PC-9 (cell line): ENCODE results near the gene BTAF1. TPM values are rescaled to one million over a fixed set of nuclear protein-coding genes. Genes with fewer than 3 reads are reported as not detected.
"Not testable (repeated sequence)": the region's sequence is repeated elsewhere in the genome, so short reads cannot be mapped to it uniquely, and the experiment has no call there.

Source experiments
- BruUV-seq: library from RNA; stranded (reverse); fragments of 400-500 nt; replicated peaks from 2 replicates; lab custom pipeline; 2021; lab: Mats Ljungman, UMichigan
- CTCF ChIA-PET: fragments of 300-600 bp; sonication (Branson Sonifier 250); formaldehyde crosslinking; loops from one replicate; lab custom pipeline; 2022; ENCODE audit warnings: antibody characterized with exemption; lab: Charles Lee
- POLR2A ChIA-PET: fragments of 300-600 bp; sonication (Branson Sonifier 250); formaldehyde crosslinking; loops from one replicate; lab custom pipeline; 2022; ENCODE audit warnings: antibody characterized with exemption; ENCODE audit not compliant: unreplicated experiment; lab: Charles Lee
- DNase-seq, 2 experiments: peaks; one replicate each; pipeline versions ENCODE4 v3.0.0 to v3.0.0-alpha.2; 2015 to 2022; ENCODE audit warnings: mixed read lengths in 1 of 2
- H2AFZ ChIP-seq: fragments of 200-600 bp; sonication (generic); 2 replicates; pipeline ENCODE4 v1.8.1; 2017; ENCODE audit warnings: antibody characterized with exemption
- H3F3A ChIP-seq: fragments of 200-600 bp; sonication (generic); 2 replicates; pipeline ENCODE4 v1.8.1; 2017; ENCODE audit warnings: antibody characterized with exemption, mild to moderate bottlenecking, low read depth; ENCODE audit not compliant: insufficient read depth
- H3K27ac ChIP-seq: fragments of 200-600 bp; sonication (generic); 2 replicates; pipeline ENCODE4 v1.6.1; 2016; ENCODE audit warnings: mixed run types
- H3K27me3 ChIP-seq: fragments of 200-600 bp; sonication (generic); 2 replicates; pipeline ENCODE4 v1.6.1; 2016; ENCODE audit warnings: low read depth, mixed run types; ENCODE audit not compliant: insufficient read depth
- H3K36me3 ChIP-seq: fragments of 200-600 bp; sonication (generic); 2 replicates; pipeline ENCODE4 v1.6.1; 2016; ENCODE audit warnings: low read depth, mixed run types
- H3K4me1 ChIP-seq: fragments of 200-600 bp; sonication (generic); replicated peaks from 2 replicates; pipeline ENCODE4 v1.6.1; 2016; ENCODE audit warnings: mixed run types; ENCODE audit not compliant: insufficient read depth
- H3K4me2 ChIP-seq: fragments of 200-600 bp; sonication (generic); 2 replicates; pipeline ENCODE4 v1.6.1; 2017; ENCODE audit warnings: mixed run types
- H3K4me3 ChIP-seq: fragments of 200-600 bp; sonication (generic); 2 replicates; pipeline ENCODE4 v1.6.1; 2016; ENCODE audit warnings: mixed run types
- H3K79me2 ChIP-seq: fragments of 200-600 bp; sonication (generic); 2 replicates; pipeline ENCODE4 v1.6.1; 2017; ENCODE audit warnings: low read depth, mixed run types
- H3K9me2 ChIP-seq: fragments of 200-600 bp; sonication (generic); 2 replicates; pipeline ENCODE4 v1.8.1; 2017; ENCODE audit warnings: mild to moderate bottlenecking; ENCODE audit not compliant: insufficient read depth
- H3K9me3 ChIP-seq: fragments of 200-600 bp; sonication (generic); 2 replicates; pipeline ENCODE4 v1.8.1; 2016; ENCODE audit warnings: low read depth; ENCODE audit not compliant: insufficient read depth
- H4K20me1 ChIP-seq: fragments of 200-600 bp; sonication (generic); 2 replicates; pipeline ENCODE4 v1.8.1; 2017; ENCODE audit not compliant: insufficient read depth
- CTCF ChIP-seq: fragments of 200-600 bp; sonication (generic); conservative IDR thresholded peaks from 2 replicates; pipeline ENCODE4 v1.6.1; 2017; ENCODE audit warnings: mixed run types, antibody characterized with exemption, mild to moderate bottlenecking, moderate library complexity
- EZH2 ChIP-seq: fragments of 200-600 bp; sonication (generic); IDR thresholded peaks from 2 replicates; pipeline ENCODE4 v1.8.0; 2017; ENCODE audit warnings: antibody characterized with exemption, low read depth
- intact Hi-C: fragments of 100-400 bp; cut with micrococcal nuclease; formaldehyde crosslinking; loops from one replicate; pipeline ENCODE4 v1.10.0; 2022; ENCODE audit not compliant: unreplicated experiment
- total RNA-seq: library from RNA; stranded (reverse); gene quantifications from 2 replicates; pipeline ENCODE4 v1.2.3, GENCODE V29; 2021

The BTAF1 gene
- total RNA-seq, 1 experiment from 2014 or later, result 19.0 TPM

DNA sequence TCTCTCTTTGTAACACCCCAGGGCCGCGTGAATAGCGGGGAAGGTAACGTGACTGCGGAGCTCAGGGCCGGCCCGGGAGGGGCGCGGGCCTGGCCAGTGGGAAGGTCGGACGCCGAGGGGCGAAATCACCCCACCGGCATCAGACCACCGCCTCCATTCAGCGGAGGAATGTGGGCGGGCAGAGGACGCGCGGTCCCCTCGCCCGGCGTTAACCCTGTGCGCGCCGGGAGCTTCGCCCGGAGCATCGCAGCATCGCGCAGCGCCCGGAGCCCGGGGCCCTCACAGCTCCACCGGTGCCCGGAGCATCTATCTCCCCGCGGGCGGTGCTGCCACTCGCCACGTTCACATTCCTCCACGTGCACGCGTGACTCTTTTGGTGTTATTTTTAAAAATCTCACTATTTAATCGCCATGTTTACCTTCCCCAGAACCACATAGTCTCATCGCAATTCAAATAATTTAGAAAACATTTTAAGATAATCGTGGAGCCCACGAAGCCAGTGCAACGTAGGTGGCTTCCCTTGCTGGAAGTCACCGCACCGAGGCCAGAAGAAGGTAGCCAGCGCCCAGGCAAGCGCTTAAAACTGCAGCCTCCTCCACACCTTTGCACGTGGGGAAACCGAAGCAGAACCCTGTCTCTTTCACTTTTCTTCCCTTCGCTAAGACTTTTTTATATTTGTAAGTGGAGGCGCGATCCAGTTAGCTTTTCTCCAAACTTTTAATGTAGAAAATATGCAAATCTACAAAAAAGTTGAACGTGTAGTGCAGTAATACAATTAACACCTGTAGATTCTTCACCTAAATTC, 36.1 kb upstream of the BTAF1 start:
- intact Hi-C loops, result no loop called here
- Histone ChIP-seq H3K4me1 (peaks cover 13% of the 10 kb centered on the region; the same call in 1 of the 2 replicates), H4K20me1 (no peaks in the 10 kb centered on the region), H3K9me3 (no peaks in the 10 kb centered on the region), H3K27me3 (no peaks in the 10 kb centered on the region), H3K27ac (no peak overlapping the region), H3F3A (peaks cover 10% of the 10 kb centered on the region; the same call in 1 of the 2 replicates), H3K4me2 (peak overlapping the region; percentile 76), H3K79me2 (no peaks in the 10 kb centered on the region), H2AFZ (peak overlapping the region; percentile 70), H3K36me3 (no peaks in the 10 kb centered on the region), H3K9me2 (no peaks in the 10 kb centered on the region), H3K4me3 (peak overlapping the region; percentile 47; the same call in 1 of the 2 replicates)
- no peak for DNase-seq
- CTCF ChIA-PET, result no interaction called here
- POLR2A ChIA-PET, result interaction anchor here (0.5 to 0.7 kb wide), 2 partner anchors 21 to 1125 kb away, joined by 3 to 4 read pairs; no protein-coding TSS in a partner anchor
- no TSS peak for BruUV-seq
- TF ChIP-seq EZH2, result no peak
- no peak for TF ChIP-seq CTCF

GRCh38 chr10:91891125-91892001, 32.2 kb upstream of the BTAF1 start:
- H3K4me2 ChIP-seq, result no peak overlapping the region
- peak overlapping the region; percentile 50 for H3K27ac ChIP-seq
- H3K4me3 ChIP-seq, result no peak overlapping the region
- CTCF ChIA-PET, result no interaction called here
- H3K79me2 ChIP-seq, result no peaks in the 10 kb centered on the region
- intact Hi-C loops, result no loop called here
- peaks cover 13% of the 10 kb centered on the region; the same call in 1 of the 2 replicates for H3K4me1 ChIP-seq
- peaks cover 10% of the 10 kb centered on the region; the same call in 1 of the 2 replicates for H3F3A ChIP-seq
- no peaks in the 10 kb centered on the region for H3K9me2 ChIP-seq
- H2AFZ ChIP-seq, result no peak overlapping the region
- POLR2A ChIA-PET, result interaction anchor here (0.7 kb wide), 1 partner anchor 911 kb away, joined by 11 read pairs; no protein-coding TSS in a partner anchor
- H3K9me3 ChIP-seq, result no peaks in the 10 kb centered on the region
- TF ChIP-seq EZH2 (no peak), CTCF (no peak)
- peak in 1 of 2 experiments; percentile 72 for DNase-seq
- H3K36me3 ChIP-seq, result no peaks in the 10 kb centered on the region
- no TSS peak for BruUV-seq
- no peaks in the 10 kb centered on the region for H4K20me1 ChIP-seq
- H3K27me3 ChIP-seq, result no peaks in the 10 kb centered on the region

DNA sequence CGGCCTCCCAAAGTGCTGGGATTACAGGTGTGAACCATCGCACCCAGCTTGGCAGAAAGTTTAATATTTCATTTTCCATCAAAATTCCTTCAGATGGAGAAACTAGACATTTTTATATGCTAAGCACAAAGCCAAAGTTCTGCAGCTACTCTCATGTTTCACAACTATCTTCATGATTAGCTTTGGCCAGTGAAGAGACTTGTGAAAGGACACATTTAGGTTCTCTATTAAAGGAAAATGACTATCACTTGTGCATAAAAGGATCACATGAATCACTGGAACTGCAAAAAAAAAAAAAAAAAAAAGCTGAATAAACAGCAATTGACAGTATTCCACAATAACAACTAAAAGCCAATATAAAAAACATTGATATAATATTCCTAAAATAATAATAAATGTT, 30.5 kb upstream of the BTAF1 start:
- Histone ChIP-seq H3K36me3 (no peaks in the 10 kb centered on the region), H4K20me1 (no peaks in the 10 kb centered on the region), H3K27me3 (no peaks in the 10 kb centered on the region), H3F3A (peaks cover 10% of the 10 kb centered on the region; the same call in 1 of the 2 replicates), H3K9me3 (no peaks in the 10 kb centered on the region), H2AFZ (no peak overlapping the region), H3K27ac (no peak overlapping the region), H3K4me2 (no peak overlapping the region), H3K9me2 (no peaks in the 10 kb centered on the region), H3K4me3 (no peak overlapping the region), H3K4me1 (peaks cover 9% of the 10 kb centered on the region; the same call in 1 of the 2 replicates), H3K79me2 (no peaks in the 10 kb centered on the region)
- POLR2A ChIA-PET, result no interaction called here
- intact Hi-C loops, result no loop called here
- DNase-seq, result no peak
- CTCF ChIA-PET, result no interaction called here
- BruUV-seq, result no TSS peak
- no peak for TF ChIP-seq CTCF

- CTCF ChIA-PET, BruUV-seq, intact Hi-C loops: not testable (repeated sequence)
These were observed 29.3 kb upstream of the BTAF1 start for GRCh38 chr10:91894261-91894685.

More at GRCh38 chr10:91894261-91894685, 29.3 kb upstream of the BTAF1 start:
- H3F3A ChIP-seq, H3K9me3 ChIP-seq, H4K20me1 ChIP-seq, H2AFZ ChIP-seq, H3K79me2 ChIP-seq, H3K9me2 ChIP-seq, DNase-seq, H3K27ac ChIP-seq, POLR2A ChIA-PET, H3K4me1 ChIP-seq, H3K4me2 ChIP-seq, H3K36me3 ChIP-seq, H3K4me3 ChIP-seq, H3K27me3 ChIP-seq: not testable (repeated sequence)
